Right hindlimb (tissue), 1 donor: ENCODE results near the gene ZNRD2.

Experiments
- DNase-seq: peaks from one replicate; pipeline ENCODE4 v3.0.0-alpha.2; 2018

Gene ZNRD2

GRCh38 chr11:65538915-65539743, 31.1 kb upstream of the ZNRD2 start:
- DNase-seq = no peak

- no peak for DNase-seq
These were observed 30.5 kb upstream of the ZNRD2 start for GRCh38 chr11:65539744-65540289.

- peak; percentile 93 for DNase-seq
These were observed 29.8 kb upstream of the ZNRD2 start for GRCh38 chr11:65540290-65541092.

GRCh38 chr11:65541093-65541982, 28.9 kb upstream of the ZNRD2 start:
- DNase-seq = peak; percentile 13

GRCh38 chr11:65542738-65543390, 27.4 kb upstream of the ZNRD2 start:
- no peak for DNase-seq

- no peak for DNase-seq
These were observed 24.4 kb upstream of the ZNRD2 start for GRCh38 chr11:65545853-65546216.

GRCh38 chr11:65546217-65546958, 23.9 kb upstream of the ZNRD2 start:
- DNase-seq = peak; percentile 66

- DNase-seq = no peak
These were observed 22.7 kb upstream of the ZNRD2 start for GRCh38 chr11:65547446-65548125.

GRCh38 chr11:65548395-65548794, 21.9 kb upstream of the ZNRD2 start:
- no peak for DNase-seq

GRCh38 chr11:65549096-65549495, 21.2 kb upstream of the ZNRD2 start:
- no peak for DNase-seq

- no peak for DNase-seq
These were observed 18.5 kb upstream of the ZNRD2 start for GRCh38 chr11:65551572-65552387.

- DNase-seq = no peak
These were observed 17.8 kb upstream of the ZNRD2 start for GRCh38 chr11:65552388-65552951.

GRCh38 chr11:65553301-65554001, 16.8 kb upstream of the ZNRD2 start:
- no peak for DNase-seq

GRCh38 chr11:65554057-65554818, 16.0 kb upstream of the ZNRD2 start:
- DNase-seq = no peak

GRCh38 chr11:65554842-65555430, 15.3 kb upstream of the ZNRD2 start:
- no peak for DNase-seq

GRCh38 chr11:65555693-65556231, 14.5 kb upstream of the ZNRD2 start:
- DNase-seq = peak; percentile 73
